HG02798 (cell line): ENCODE data around the gene OTULINL.

Source experiments
- ATAC-seq: cut with Tn5 transposase; IDR thresholded peaks from one replicate; pipeline ENCODE4 v1.9.1; 2021; ENCODE audit warnings: mild to moderate bottlenecking; ENCODE audit not compliant: unreplicated experiment, poor library complexity

OTULINL gene

GRCh38 chr5:14574891-14575508, 6.6 kb upstream of the OTULINL start:
- no peak for ATAC-seq

- no peak for ATAC-seq
Measured at GRCh38 chr5:14576206-14576605, 5.4 kb upstream of the OTULINL start.

- no peak for ATAC-seq
Measured at GRCh38 chr5:14577079-14577725, 4.4 kb upstream of the OTULINL start.

GRCh38 chr5:14577971-14578370, 3.6 kb upstream of the OTULINL start:
- no peak for ATAC-seq

GRCh38 chr5:14579246-14579645, 2.3 kb upstream of the OTULINL start:
- no peak for ATAC-seq

GRCh38 chr5:14579731-14580397, 1.7 kb upstream of the OTULINL start:
- no peak for ATAC-seq

- no peak for ATAC-seq
Measured at GRCh38 chr5:14580398-14581034, 1.1 kb upstream of the OTULINL start.

GRCh38 chr5:14581891-14582796, 552 bp downstream of the OTULINL start:
- ATAC-seq, result peak; percentile 53

GRCh38 chr5:14582797-14583137, 1.2 kb downstream of the OTULINL start:
- ATAC-seq, result no peak

- ATAC-seq, result no peak
Measured at GRCh38 chr5:14584848-14585247, 3.3 kb downstream of the OTULINL start.

GRCh38 chr5:14587150-14587549, 5.6 kb downstream of the OTULINL start:
- no peak for ATAC-seq

- ATAC-seq, result peak; percentile 58
Measured at GRCh38 chr5:14588145-14588544, 6.6 kb downstream of the OTULINL start.

- no peak for ATAC-seq
Measured at GRCh38 chr5:14588758-14589543, 7.4 kb downstream of the OTULINL start.

- no peak for ATAC-seq
Measured at GRCh38 chr5:14590949-14591348, 9.4 kb downstream of the OTULINL start.

- ATAC-seq, result no peak
Measured at GRCh38 chr5:14591548-14591947, 10.0 kb downstream of the OTULINL start.

GRCh38 chr5:14593326-14594021, 11.9 kb downstream of the OTULINL start:
- no peak for ATAC-seq

GRCh38 chr5:14594378-14595074, 12.9 kb downstream of the OTULINL start:
- ATAC-seq, result no peak

- ATAC-seq, result peak; percentile 82
Measured at GRCh38 chr5:14595189-14595588, 13.6 kb downstream of the OTULINL start.
